ENCODE data around the gene CFAP161. TPM values are rescaled to one million over a fixed set of nuclear protein-coding genes. Genes with fewer than 3 reads are reported as not detected.

CFAP161 gene, protein sequence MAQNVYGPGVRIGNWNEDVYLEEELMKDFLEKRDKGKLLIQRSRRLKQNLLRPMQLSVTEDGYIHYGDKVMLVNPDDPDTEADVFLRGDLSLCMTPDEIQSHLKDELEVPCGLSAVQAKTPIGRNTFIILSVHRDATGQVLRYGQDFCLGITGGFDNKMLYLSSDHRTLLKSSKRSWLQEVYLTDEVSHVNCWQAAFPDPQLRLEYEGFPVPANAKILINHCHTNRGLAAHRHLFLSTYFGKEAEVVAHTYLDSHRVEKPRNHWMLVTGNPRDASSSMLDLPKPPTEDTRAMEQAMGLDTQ
- not detected for polyA plus RNA-seq (2013, experiment 1 of 2; ENCODE audit: insufficient read length)
- not detected for polyA plus RNA-seq (2013, experiment 2 of 2; ENCODE audit: insufficient read length)

DNA sequence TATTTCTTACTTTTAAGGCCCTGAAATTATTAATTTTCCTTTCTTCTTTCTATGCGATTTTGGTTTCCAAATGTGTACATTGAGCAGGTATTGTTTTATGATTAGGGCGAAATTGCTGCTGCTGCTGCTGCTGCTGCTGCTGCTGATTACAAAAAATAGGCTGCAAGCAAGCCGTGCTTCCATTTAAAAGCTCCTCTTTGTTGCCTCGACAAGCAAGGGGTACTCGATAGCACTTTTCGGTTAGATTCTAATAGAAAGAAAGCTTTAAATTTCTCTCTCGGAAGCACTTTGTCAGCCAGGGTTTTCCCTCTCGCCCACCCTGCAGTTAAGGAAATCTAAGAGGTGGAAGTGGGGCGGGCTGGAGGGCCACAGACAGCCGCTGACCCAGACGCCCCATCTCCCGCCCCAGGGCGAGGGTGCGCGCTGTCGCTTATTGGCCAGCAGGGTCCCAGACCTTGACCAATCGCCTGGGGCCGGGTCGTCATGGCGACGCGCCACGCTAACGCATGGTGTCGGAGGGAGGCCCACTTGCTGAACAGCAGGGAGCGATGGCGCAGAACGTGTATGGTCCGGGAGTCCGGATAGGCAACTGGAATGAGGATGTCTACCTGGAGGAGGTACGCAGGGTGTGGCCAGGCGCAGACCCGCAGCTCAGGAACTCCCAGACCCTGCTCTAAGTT lies at the start of gene CFAP161:
Gene CFAP161, plus strand, starts transcription at position 489 of the 680 bp plus-strand sequence. Its CDS starts 60 bp downstream, at position 549.
- DNase-seq = peak; percentile 83

DNA sequence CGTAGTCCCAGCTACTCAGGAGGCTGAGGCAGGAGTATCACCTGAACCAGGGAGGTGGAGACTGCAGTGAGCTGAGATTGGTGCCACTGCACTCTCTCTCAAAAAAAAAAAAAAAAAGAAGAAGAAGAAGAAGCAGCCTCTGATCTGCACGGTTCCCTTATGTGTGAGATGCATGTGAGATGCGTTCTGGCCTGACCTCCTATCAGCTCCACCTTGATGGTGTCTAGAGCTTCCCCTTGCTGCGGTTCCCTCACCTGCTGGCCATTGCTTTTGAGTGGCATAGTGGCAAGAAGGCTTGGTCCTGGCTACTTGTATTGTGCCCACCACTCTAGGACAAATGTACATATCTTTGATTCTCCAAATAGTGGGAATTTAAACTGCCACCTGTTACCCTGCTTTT lies 49.4 kb upstream of the CFAP161 start:
- no peak for DNase-seq

- no peak for DNase-seq
These were observed 48.9 kb upstream of the CFAP161 start for GRCh38 chr15:81085213-81085612.

- no peak for DNase-seq
These were observed 48.2 kb upstream of the CFAP161 start for GRCh38 chr15:81085898-81086297.

GRCh38 chr15:81087066-81087465 lies 47.0 kb upstream of the CFAP161 start:
- DNase-seq = no peak

DNA sequence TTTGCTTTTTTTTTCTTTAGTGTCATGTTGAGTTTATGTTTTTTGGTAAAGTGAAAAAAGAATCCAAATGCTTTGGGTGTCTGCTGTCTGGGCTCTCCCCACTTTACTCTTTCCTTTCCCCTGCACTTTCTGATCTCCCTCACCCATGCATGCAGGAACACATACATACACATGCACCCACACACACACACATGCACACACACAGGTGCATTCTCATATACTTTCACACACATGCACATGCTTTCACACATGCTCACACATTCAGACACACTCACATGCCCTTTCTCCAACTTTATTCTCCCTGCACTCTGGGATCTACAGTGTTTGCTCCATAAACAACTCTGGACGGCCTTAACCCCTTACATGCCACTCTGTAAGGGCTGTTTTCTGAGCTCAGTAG lies 46.4 kb upstream of the CFAP161 start:
- no peak for DNase-seq

- no peak for DNase-seq
These were observed 45.5 kb upstream of the CFAP161 start for GRCh38 chr15:81088470-81089013.

- DNase-seq = peak; percentile 97
These were observed 42.0 kb upstream of the CFAP161 start for GRCh38 chr15:81091889-81092558.

GRCh38 chr15:81092559-81092902 lies 41.5 kb upstream of the CFAP161 start:
- DNase-seq = no peak

- DNase-seq = no peak
These were observed 40.1 kb upstream of the CFAP161 start for GRCh38 chr15:81093961-81094360.

DNA sequence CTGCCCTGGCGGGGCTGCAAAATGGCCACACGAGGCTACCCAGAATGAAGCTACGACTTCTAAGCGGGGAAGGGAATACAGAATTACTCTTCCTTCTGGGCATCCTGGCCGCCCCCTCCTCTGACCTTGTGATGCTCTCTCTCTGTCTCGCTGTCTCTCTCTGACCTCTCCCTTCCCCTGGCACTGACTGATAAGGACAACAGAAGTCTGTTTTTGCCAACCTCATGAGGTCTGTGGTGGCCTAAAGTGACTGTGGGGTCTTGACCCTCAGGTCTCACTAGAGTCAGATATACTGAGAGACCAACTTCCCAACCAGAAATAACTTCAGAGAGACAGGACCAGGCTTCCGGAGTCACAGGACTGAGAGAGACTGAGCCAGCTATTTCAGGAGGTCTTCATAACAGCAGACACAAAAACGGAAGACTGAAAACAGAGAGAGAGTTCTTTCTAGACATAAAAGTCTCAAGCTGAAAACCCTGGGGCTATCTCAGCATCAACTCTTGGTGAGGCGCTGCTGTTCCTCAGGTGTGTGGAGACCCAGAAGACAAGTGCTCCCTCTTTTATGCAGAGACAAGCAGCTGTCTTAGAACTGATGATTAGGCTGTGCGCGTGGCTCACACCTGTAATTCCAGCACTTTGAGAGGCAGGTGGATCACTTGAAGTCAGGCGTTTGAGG lies 38.2 kb upstream of the CFAP161 start:
- no peak for DNase-seq

GRCh38 chr15:81096398-81096797 lies 37.7 kb upstream of the CFAP161 start:
- no peak for DNase-seq

DNA sequence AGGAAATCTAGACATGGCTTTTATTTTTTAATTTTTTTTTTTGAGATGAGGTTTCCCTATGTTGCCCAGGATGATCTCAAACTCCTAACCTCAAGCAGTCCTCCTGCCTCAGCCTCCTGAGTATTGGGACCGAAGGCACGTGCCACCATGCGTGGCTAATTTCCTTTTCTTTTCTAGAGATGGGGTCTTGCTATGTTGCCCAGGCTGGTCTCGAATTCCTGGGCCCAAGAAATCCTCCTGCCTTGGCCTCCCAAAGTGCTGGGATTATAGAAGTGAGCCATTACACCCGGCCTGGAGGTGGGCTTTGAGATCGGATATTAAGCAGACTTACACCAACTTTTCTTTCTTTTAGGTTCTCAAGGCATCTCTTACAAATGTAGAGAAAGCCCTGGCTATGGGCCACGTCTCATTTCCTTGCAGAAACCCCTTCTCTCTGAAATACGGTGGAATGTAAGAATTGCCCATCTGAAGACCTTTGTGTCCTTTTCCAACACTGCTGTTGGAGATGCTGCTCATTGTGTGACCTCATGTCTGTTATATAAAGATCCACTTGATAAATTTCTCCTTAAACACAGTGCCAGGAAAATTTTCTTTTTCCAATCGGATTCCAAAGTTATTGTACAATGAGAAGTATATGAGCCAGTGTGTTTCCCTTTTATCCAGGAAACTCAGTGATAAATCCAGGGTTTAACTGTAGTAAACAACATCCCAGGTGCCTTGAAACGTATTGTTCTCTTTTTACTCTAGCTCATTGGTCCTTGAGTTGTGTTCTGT lies 36.8 kb upstream of the CFAP161 start:
- no peak for DNase-seq

GRCh38 chr15:81097890-81098280 lies 36.2 kb upstream of the CFAP161 start:
- no peak for DNase-seq

- DNase-seq = no peak
These were observed 35.7 kb upstream of the CFAP161 start for GRCh38 chr15:81098349-81098748.

- peak; percentile 58 for DNase-seq
These were observed 35.0 kb upstream of the CFAP161 start for GRCh38 chr15:81098861-81099651.

DNA sequence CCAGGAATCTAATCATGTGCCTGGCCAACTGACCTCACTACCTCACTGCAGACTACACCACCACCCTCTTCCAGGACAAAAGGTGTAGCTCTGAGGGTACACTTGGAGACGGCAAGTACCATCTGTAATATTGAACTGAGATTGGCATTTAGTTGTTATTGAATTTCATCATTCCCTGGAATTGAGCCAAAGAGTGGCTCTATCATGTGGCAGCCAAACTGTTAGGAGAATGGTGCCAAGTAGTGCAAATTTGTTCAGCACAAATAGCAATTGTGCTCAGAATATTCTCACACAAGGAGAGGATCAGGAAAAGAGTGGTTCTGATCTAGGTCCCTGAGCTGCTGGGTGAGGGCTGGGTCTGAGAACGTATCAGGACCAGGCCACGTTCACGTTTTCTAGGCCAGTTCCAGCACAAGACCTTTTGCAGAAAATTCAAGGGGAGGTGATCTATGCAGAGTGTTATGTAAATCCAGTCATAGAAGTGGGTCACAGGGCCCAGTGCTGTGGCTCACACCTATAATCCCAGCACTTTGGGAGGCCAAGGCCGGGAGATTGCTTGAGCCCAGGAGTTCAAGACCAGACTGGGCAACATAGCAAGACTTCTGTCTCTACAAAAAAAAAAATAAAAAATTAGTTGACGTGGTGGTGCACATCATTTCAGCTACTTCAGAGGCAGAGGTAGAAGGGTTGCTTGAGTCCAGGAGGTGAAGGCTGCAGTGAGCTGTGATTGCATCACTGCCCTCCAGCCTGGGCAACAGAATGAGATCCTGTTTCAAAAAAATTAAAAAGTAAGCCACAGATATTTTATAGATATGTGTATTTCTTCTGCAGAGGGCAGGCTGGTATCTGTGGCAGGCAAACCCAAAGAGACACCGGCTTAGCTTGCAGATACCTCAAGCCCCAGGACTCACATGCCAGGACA lies 31.9 kb upstream of the CFAP161 start:
- DNase-seq = no peak

GRCh38 chr15:81103857-81104256 lies 30.2 kb upstream of the CFAP161 start:
- DNase-seq = no peak

DNA sequence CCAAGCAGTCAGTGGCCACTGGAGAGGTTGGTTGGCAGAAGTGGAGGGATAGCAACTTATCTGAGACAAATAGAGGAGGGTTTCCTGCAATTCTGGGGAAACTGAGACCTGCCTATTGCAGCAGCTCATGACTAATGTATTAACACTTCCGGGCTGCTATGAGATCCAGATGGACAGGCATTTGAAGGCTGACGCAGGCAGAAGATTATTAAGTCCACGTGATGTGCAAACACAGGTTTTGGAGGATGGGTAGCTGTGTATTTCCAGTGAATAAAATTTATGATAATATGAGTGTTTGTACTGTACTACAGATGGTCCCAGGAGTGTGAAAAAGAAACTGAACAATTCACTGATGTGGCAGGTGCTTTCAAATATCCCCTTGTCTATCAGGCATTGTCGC lies 28.5 kb upstream of the CFAP161 start:
- peak; percentile 70 for DNase-seq

- DNase-seq = peak; percentile 85
These were observed 27.5 kb upstream of the CFAP161 start for GRCh38 chr15:81106560-81106959.
